Measurements from ENCODE around the gene CSGALNACT2. TPM values are rescaled to one million over a fixed set of nuclear protein-coding genes. Genes with fewer than 3 reads are reported as not detected.

The CSGALNACT2 gene
- total and polyA plus RNA-seq, 10 of the 15 experiments (the other 5 are each of a cell fraction or from before 2014, with no cell fraction given), result 2.5 to 12.6 (median 8.7) TPM

DNA sequence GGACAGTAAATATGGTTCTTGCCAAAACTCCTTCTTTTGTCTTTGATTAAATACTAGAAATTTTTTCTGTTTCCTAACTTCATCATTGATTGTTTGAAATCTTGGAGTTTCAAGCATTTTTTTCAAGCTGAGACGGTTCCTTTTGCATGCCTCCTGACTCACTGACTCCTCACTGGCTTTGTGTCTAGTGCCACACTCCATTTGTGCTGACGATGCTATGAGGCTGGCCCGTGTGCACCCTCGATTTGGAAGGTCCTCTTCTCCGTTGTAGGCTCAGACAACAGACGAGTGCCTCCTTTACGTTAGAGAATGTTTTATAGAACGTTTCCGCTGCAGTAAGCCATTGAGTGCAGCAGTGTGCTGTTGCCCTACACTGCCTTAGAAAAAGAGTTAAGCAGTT is 10.8 kb upstream of the CSGALNACT2 start (continued):
- TF ChIP-seq BMI1 (IDR thresholded peaks at IDR 0.05; ENCODE audit: borderline replicate concordance), result no peak
- TF ChIP-seq, protein P1, sequence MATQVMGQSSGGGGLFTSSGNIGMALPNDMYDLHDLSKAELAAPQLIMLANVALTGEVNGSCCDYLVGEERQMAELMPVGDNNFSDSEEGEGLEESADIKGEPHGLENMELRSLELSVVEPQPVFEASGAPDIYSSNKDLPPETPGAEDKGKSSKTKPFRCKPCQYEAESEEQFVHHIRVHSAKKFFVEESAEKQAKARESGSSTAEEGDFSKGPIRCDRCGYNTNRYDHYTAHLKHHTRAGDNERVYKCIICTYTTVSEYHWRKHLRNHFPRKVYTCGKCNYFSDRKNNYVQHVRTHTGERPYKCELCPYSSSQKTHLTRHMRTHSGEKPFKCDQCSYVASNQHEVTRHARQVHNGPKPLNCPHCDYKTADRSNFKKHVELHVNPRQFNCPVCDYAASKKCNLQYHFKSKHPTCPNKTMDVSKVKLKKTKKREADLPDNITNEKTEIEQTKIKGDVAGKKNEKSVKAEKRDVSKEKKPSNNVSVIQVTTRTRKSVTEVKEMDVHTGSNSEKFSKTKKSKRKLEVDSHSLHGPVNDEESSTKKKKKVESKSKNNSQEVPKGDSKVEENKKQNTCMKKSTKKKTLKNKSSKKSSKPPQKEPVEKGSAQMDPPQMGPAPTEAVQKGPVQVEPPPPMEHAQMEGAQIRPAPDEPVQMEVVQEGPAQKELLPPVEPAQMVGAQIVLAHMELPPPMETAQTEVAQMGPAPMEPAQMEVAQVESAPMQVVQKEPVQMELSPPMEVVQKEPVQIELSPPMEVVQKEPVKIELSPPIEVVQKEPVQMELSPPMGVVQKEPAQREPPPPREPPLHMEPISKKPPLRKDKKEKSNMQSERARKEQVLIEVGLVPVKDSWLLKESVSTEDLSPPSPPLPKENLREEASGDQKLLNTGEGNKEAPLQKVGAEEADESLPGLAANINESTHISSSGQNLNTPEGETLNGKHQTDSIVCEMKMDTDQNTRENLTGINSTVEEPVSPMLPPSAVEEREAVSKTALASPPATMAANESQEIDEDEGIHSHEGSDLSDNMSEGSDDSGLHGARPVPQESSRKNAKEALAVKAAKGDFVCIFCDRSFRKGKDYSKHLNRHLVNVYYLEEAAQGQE (IDR thresholded peaks at IDR 0.05; ENCODE audit: low read depth, low read length), result no peak
- TF ChIP-seq CBX3 (IDR thresholded peaks at IDR 0.05; ENCODE audit: borderline replicate concordance, low read depth), result no peak
- TF ChIP-seq, protein P2, sequence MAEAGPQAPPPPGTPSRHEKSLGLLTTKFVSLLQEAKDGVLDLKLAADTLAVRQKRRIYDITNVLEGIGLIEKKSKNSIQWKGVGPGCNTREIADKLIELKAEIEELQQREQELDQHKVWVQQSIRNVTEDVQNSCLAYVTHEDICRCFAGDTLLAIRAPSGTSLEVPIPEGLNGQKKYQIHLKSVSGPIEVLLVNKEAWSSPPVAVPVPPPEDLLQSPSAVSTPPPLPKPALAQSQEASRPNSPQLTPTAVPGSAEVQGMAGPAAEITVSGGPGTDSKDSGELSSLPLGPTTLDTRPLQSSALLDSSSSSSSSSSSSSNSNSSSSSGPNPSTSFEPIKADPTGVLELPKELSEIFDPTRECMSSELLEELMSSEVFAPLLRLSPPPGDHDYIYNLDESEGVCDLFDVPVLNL (IDR thresholded peaks at IDR 0.05; ENCODE audit: low read depth, low read length), result no peak
- TF ChIP-seq PAX5 (IDR thresholded peaks at IDR 0.05; ENCODE audit: borderline replicate concordance, low read depth, low read length), result no peak
- TF ChIP-seq FOXK2 (IDR thresholded peaks at IDR 0.05), result no peak

DNA sequence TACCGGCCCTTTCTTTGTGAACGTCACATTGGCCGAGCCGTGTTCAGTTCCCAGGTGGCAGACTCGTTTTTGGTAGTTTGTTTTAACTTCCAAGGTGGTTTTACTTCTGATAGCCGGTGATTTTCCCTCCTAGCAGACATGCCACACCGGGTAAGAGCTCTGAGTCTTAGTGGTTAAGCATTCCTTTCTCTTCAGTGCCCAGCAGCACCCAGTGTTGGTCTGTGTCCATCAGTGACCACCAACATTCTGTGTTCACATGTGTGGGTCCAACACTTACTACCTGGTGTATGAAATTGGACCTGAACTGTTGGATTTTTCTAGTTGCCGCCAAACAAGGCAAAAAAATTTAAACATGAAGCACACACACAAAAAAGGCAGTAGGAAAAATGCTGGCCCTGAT is 9.9 kb upstream of the CSGALNACT2 start:
- CTCF ChIA-PET, result no interaction called here
- H4K20me1 ChIP-seq (ENCODE audit: control insufficient read depth, insufficient read depth), result no peaks in the 10 kb centered on the region
- no peak overlapping the region for H3K27ac ChIP-seq (ENCODE audit: control insufficient read depth, insufficient read depth)
- RAD21 ChIA-PET (ENCODE audit: unreplicated experiment), result no interaction called here
- H3K27me3 ChIP-seq (replicated peaks in 1 of 2; ENCODE audit: control insufficient read depth in 2 of 2, insufficient read depth in 2 of 2, low read length in 1 of 2), result no peaks in the 10 kb centered on the region
- H3K9me3 ChIP-seq (replicated peaks; ENCODE audit: control insufficient read depth, insufficient read depth, low read length), result no peaks in the 10 kb centered on the region
- POLR2A ChIA-PET, result no interaction called here
- H3K36me3 ChIP-seq (ENCODE audit: control insufficient read depth in 2 of 2, insufficient read depth in 2 of 2, low read length in 1 of 2), result no peaks in the 10 kb centered on the region
- no TSS peak for BruUV-seq (replicated peaks)
- H3K4me2 ChIP-seq (ENCODE audit: control insufficient read depth, insufficient read depth), result no peak overlapping the region
- DNase-seq (ENCODE audit: low read depth, low spot score), result no peak
- H3K4me3 ChIP-seq, result no peak overlapping the region
- no peak overlapping the region for H3K9ac ChIP-seq (ENCODE audit: control insufficient read depth, insufficient read depth, low read length)
- intact Hi-C loops (cut with micrococcal nuclease; ENCODE audit: unreplicated experiment) (no loop called here), in situ Hi-C loops (cut with MboI) (loop anchor here (25.0 kb wide), 2 partner anchors 284 to 491 kb away; partner anchors contain the start of genes HNRNPF and ZNF33B)
- no peaks in the 10 kb centered on the region for H3K79me2 ChIP-seq (ENCODE audit: control insufficient read depth, insufficient read depth, low read length)
- no peak for FAIRE-seq
- H3K4me1 ChIP-seq (ENCODE audit: control insufficient read depth, insufficient read depth, low read length), result peaks cover 25% of the 10 kb centered on the region
- 77% methylated on average over 8 of the region's 8 CpGs for WGBS (ENCODE audit: insufficient coverage, insufficient replicate concordance, low lambda C conversion rate, missing lambda C conversion rate)
- ATAC-seq, result no peak
- SMC1A ChIA-PET (ENCODE audit: uncharacterized antibody, unreplicated experiment), result interaction anchor here (2.8 kb wide), 1 partner anchor 12 kb away, joined by 7 read pairs; no protein-coding TSS in a partner anchor
- no peak overlapping the region for H2AFZ ChIP-seq (ENCODE audit: control insufficient read depth, low read depth, low read length)
- TF ChIP-seq, protein P1 (IDR thresholded peaks at IDR 0.05; ENCODE audit: low read depth, low read length), result no peak
- TF ChIP-seq, protein P3, sequence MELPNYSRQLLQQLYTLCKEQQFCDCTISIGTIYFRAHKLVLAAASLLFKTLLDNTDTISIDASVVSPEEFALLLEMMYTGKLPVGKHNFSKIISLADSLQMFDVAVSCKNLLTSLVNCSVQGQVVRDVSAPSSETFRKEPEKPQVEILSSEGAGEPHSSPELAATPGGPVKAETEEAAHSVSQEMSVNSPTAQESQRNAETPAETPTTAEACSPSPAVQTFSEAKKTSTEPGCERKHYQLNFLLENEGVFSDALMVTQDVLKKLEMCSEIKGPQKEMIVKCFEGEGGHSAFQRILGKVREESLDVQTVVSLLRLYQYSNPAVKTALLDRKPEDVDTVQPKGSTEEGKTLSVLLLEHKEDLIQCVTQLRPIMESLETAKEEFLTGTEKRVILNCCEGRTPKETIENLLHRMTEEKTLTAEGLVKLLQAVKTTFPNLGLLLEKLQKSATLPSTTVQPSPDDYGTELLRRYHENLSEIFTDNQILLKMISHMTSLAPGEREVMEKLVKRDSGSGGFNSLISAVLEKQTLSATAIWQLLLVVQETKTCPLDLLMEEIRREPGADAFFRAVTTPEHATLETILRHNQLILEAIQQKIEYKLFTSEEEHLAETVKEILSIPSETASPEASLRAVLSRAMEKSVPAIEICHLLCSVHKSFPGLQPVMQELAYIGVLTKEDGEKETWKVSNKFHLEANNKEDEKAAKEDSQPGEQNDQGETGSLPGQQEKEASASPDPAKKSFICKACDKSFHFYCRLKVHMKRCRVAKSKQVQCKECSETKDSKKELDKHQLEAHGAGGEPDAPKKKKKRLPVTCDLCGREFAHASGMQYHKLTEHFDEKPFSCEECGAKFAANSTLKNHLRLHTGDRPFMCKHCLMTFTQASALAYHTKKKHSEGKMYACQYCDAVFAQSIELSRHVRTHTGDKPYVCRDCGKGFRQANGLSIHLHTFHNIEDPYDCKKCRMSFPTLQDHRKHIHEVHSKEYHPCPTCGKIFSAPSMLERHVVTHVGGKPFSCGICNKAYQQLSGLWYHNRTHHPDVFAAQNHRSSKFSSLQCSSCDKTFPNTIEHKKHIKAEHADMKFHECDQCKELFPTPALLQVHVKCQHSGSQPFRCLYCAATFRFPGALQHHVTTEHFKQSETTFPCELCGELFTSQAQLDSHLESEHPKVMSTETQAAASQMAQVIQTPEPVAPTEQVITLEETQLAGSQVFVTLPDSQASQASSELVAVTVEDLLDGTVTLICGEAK (IDR thresholded peaks at IDR 0.05; ENCODE audit: borderline replicate concordance), result no peak
- TF ChIP-seq SIN3A (IDR thresholded peaks at IDR 0.05; ENCODE audit: low read depth, low read length), result no peak
- TF ChIP-seq ZNF217 (IDR thresholded peaks at IDR 0.05), result no peak
- no peak for TF ChIP-seq CREB1 (IDR thresholded peaks at IDR 0.05; ENCODE audit: low read depth)
